GM18508 (cell line): ENCODE measurements around the gene TIGD7.

Experiments
- ATAC-seq: cut with Tn5 transposase; IDR thresholded peaks from one replicate; pipeline ENCODE4 v1.9.1; 2021; ENCODE audit warnings: moderate number of reproducible peaks; ENCODE audit not compliant: insufficient read depth, unreplicated experiment

TIGD7 gene, protein sequence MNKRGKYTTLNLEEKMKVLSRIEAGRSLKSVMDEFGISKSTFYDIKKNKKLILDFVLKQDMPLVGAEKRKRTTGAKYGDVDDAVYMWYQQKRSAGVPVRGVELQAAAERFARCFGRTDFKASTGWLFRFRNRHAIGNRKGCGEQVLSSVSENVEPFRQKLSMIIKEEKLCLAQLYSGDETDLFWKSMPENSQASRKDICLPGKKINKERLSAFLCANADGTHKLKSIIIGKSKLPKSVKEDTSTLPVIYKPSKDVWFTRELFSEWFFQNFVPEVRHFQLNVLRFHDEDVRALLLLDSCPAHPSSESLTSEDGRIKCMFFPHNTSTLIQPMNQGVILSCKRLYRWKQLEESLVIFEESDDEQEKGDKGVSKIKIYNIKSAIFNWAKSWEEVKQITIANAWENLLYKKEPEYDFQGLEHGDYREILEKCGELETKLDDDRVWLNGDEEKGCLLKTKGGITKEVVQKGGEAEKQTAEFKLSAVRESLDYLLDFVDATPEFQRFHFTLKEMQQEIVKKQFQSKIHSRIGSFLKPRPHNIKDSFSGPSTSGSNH

DNA sequence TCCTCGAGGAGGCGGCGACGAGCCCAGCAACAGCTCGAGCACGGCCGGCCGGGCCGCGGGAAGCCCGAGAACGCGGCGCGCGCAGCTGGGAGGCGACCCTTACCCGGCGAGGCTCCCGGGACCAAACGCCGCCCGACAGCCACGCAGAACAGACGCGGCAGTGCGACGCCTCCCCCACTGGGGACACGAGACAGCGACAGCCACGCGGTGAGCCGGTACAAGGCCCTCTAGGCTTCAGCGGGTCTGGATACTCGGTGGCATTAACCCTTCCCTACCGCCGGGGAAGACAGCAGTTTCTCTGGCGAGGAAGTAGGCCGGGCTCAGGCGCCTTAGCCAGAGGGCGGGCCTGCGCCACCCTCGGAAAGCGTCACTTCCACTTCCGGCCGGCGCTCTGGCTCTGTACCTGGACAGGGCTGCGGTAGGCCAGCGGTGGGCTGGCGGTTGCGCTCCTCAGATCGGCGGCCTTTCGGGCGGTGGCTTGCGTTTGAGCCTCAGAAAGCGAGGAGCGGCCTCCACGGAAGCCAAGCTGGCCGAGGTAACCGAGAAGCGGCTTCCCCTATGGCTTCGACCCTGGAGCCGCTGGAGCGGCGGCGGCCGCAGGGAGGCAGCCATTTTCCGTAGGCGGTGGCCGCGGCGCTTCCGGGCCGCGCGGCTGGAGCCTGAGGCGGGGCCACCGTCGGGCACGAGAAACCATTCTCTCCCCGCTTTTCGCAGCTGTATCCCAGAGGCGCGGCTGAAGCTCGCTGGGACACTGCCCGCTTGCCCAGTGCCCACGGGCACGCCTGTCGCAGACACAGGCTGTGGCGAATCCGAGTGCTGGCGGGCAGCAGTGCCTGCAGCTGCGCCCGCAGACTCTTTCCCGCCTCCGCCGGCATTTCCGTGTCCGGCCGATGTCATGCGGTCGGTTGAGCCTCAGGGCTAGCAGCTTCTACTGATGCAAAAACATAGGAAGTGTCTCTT is at the start of gene TIGD7, which contains the start of gene ZNF75A:
TSS of gene TIGD7 (minus strand) at position 322 of the 960 bp plus-strand sequence. CDS start 4,816 bp downstream, outside the sequence.
TSS of gene ZNF75A (plus strand) at position 389 of the 960 bp plus-strand sequence. CDS start 2,932 bp downstream, outside the sequence.
- ATAC-seq, result peak; percentile 78

DNA sequence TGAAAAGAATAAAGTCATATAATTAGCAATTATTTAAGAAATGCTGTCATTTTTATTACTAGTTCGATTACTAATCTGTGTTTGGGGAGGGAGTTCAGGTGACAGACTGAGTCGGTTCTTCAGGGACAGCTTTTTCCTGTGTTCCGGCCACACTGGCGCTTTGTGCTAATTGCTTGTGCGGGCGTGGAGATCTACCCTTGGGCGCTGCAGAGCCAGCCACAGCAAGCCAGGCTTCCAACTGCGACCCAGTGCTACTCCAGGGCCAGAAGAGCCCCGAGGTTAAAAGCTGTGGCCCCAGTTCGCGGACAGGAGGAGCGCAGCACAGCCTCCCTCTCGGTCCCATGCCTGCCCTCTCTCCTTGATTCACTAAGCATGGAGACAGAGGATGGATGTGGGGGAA is 43.9 kb upstream of the TIGD7 start:
- ATAC-seq, result no peak

DNA sequence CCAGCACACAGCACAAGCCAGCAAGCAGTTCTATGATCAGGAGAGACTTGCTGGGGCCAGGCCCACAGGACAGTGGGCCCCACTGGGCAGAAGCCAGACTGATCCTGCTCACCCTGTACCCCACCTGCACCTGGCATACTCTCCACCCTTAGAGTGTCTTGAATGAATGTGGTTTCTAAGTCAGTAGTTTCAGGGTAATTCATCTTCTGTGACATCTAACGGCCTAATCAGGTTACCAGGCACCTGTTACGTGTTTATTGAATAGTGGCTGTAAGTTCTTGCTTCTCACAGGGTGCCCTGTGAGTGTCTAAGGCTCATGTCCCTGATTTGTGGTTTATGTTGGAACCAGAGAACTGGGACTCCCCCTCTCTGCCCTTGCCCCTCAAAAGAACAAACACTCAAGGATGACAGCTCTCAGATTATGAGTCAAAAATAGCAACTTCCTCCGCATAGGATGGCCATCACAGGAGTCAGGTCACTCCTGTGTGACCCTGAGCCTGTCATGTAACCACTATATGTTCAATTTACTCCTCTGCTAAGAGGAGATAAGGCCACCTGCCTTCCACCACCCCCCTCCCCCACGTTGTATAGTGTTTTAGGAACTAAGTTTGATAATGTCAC is 43.4 kb upstream of the TIGD7 start:
- ATAC-seq, result no peak

DNA sequence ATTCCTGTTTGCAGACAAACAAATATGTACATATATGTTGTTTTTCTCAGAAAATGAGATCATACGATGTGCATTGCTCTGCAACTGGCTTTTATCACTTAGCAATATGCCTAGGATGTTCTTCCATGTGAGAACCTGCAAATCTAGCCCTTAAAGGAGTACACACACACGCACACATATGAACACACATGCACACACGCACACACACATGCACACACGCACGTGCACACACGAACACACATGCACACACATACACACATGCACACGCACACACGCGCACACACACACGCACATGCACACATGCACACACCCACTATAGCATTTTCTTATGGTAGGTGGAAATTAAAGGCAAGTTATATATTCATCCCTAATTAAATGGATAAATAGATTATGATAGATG is 42.4 kb upstream of the TIGD7 start:
- no peak for ATAC-seq

DNA sequence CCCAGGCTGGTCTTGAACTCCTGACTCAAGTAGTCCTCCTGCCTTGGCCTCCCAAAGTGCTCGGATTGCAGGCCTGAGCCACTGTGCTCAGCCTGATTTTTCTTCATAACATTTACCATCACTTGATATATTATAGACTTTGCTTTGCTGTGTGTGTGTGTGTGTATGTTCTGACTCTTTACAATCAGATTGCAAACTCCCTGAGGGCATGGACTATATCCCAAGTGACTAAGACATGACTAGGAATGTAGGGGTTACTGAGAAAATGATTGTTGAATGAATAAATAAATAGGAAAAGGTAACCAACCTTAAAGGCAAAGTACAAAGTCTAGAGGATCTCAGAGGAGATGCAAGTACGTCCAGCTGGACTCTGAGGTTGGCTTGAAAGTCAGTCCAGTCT is 40.8 kb upstream of the TIGD7 start:
- no peak for ATAC-seq

DNA sequence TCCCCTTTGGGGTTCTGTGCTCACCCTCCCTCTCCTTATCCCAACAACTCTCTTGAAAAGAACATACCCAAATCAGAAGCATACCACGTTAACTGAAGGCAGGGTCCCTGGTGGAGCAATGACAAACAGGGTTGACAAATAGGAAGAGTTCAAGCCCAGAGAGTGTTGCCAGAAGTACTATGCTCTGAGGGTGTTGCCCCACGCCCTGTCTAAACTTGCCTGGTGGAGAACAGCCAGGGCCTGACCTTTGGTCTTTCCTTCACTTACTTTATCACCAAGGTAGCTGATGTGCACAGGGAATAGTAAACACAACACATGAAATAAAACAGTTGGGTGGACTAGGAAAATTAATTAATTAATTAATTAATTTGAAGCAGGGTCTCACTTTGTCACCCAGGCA is 23.4 kb upstream of the TIGD7 start:
- ATAC-seq, result no peak

DNA sequence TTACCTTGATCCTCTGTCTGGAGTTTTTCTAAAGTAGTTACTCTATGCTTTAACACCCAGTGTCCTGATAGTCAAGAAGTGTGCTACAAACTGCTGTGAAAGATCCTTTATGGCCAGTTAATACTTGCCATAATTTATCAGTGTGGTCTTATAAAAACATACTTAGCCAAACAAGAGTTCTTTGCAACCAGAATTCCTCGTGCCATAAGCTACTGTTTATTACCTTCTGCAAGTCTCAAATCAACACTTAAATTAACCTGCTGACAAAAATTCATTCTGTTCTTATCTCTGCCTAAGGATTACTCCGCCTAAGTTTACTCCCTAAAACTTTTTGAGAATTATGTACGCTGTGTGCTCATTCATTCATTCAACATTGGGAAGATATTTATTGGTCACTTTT is 22.9 kb upstream of the TIGD7 start:
- ATAC-seq, result no peak

DNA sequence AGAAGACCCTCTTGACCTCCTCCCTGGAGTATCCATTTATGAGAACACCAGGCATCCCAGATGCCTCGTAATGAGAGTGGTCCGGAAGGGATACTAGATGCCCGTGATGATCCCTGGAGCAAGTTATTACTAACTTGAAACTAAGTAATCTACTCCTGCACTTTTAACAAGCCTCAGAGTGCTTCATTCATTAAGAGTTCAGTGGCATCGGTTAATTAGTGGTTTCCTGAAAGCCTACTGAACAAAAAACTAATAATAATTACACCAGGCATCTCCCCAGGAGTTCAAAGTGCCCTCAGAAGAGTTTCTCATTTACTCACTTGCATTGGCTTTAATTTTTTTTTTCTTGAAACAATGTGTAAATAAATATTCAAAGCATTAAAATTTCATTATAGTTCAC is 22.3 kb upstream of the TIGD7 start:
- no peak for ATAC-seq

DNA sequence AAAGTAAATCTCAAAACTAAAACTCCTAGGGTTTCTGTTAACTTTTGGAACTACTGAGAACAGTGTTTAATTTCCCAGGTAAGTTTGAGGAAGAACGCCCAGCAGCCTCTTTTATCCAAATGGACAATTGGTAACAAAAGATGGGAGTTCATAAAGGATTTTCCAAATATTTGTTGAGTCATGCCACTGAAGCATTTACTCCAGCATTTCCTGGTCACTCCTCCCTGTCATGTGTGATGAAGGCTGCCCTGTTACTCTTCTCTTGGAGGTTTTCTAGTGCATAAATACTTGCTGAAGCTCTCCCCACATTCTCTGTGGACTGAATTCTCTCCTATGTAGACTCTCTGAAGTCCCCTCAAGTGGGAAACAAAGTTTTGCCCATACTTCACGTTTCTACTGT is 16.6 kb upstream of the TIGD7 start:
- ATAC-seq, result no peak

DNA sequence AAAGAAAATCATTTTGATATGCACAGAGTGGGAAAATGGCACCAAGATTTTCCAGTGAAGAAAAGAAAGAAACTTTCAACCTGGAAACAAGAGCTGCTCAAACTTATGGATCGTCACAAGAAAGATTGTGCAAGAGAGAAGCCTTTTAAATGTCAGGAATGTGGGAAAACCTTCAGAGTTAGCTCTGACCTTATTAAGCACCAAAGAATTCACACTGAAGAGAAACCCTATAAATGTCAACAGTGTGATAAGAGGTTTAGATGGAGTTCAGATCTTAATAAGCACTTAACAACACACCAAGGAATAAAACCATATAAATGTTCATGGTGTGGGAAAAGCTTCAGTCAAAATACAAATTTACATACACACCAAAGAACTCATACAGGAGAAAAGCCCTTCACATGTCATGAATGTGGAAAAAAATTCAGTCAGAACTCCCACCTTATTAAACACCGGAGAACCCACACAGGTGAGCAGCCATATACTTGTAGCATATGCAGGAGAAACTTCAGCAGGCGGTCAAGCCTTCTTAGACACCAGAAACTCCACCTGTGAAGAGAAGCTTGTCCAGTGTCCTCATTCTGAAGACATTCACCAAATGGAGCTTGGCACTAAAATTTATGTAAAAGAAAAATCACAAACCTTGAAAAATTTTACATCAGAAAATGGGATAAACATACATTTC is 12.2 kb upstream of the TIGD7 start:
- ATAC-seq, result no peak

DNA sequence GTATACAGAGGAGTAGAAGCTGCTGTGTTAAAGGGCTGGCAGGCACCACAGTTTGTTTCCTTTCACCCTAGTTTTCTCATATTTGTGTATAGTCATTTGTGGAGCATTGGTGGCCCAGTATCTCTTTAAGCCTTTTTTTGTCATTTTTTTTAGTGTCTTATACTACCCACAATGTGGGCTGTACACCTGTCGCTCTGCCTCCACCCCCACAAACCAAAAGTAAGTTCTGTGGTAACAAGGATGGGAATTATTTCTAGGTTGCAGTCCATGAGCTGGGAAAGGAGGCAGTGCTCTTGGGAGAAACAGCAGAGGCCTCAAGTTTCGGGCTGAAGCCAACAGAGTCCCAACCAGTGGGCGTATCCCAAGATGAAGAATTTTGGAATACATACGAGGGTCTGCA is 6.3 kb upstream of the TIGD7 start:
- ATAC-seq, result no peak

DNA sequence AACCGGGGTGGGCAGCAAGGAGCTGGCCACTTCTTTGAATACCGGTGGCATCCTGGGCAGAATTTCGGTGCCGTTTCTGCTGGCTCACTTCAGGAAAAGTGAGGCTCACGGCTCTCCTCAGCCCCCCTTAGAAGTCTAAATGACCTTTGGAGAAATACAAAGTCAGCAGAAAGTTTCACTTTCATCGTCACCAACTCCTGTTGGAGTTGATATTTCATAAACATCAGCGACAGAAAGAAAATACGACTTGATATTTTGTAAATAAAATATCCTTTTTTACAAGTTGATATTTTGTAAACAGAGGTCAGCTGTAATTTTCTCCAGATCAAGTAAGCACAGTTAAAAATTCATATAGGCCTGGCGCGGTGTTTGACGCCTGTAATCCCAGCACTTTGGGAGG is 848 bp upstream of the TIGD7 start:
- no peak for ATAC-seq

DNA sequence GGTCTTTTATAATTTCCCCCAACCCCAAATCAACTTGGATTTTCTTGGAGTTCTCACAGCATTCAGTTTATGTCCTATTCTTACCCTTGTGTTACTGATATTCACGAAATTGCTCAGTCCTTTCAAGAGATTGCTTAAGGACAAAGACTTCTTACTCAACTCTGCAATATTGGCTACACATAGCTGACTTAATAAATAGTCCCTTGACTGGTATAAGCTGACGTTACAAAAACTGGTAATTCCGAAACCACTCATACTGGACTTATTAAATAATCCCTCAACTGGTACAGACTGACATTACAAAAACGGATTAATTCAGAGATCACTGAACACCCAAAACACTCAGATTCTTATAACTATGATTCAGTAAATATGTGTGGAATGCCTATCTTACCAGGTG is 860 bp downstream of the TIGD7 start:
- ATAC-seq, result no peak

DNA sequence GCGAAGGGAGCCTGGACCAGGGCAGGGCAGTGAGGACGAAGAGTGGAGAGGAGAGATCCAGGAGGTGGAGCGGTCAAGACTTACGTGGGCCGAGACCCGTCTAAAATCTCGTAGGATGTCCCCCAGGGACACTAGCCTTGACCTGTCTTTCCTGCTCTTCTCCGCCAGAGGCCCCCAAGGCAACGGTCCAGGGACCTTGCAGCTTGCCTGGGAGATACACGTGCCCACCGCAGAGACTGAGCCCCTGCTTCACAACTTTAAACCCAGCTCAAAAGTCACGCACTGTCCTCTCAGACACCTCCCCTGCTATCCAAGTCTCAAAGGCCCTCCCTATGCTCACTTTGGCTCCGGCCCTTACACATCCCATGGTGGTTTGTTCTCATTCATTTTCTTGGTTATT is 9.4 kb downstream of the TIGD7 start:
- ATAC-seq, result no peak

DNA sequence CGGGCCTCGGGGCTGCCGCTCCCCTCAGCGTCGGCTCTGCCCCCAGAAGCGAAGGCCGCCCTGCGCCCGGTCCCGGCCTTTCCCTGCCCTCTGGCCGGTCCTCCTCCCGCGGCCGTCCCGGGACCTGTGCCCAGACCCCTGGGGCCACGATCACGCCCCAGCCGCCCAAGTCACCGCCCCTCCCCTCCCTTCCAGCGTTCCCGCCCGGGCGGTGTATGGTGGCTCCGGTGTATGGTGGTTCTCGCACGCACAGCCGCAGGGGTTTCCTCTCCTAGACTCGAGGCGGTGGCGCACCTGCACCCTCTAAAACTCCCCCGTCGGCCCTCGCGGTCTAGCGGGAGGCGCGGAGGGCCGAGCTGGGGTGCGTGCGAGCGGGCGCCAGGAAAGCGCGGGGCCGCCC is 10.0 kb downstream of the TIGD7 start:
- ATAC-seq, result no peak

DNA sequence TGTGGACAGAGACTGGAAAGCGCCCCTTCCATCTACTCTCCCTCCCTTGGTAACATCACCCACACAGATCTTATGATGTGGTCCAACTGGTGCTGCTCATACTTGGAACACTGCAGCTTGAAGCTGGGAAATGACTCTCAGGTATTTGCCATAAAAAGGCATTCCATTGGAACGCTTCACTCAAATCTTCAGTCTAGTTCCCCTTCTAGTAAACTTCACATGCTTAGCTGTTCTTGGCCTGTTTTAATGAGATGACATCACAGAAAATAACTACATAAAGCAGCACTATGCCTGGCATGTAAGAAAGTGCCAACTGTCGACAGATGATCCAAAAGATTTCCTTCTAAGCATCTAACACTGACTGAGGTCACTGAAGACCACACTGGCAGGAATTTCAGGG is 12.6 kb downstream of the TIGD7 start:
- no peak for ATAC-seq

DNA sequence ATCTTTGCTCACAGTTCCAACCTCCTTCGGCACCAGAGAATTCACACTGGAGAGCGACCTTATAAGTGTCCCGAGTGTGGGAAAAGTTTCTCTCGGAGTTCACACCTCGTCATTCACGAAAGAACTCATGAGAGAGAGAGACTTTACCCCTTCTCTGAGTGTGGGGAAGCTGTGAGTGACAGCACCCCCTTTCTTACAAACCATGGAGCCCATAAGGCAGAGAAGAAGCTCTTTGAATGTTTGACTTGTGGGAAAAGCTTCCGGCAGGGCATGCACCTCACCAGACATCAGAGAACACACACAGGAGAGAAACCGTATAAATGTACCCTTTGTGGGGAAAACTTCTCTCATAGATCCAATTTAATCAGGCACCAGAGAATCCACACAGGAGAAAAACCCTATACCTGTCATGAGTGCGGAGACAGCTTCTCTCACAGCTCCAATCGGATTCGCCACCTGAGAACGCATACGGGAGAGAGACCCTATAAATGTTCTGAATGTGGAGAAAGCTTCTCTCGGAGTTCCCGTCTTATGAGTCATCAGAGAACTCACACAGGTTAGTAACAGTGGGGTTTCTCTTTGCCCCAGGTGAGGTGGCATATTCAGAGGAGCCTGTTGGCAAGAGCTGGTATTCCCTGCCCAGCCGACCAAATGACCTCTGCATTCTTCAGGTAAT is 15.1 kb downstream of the TIGD7 start:
- no peak for ATAC-seq

DNA sequence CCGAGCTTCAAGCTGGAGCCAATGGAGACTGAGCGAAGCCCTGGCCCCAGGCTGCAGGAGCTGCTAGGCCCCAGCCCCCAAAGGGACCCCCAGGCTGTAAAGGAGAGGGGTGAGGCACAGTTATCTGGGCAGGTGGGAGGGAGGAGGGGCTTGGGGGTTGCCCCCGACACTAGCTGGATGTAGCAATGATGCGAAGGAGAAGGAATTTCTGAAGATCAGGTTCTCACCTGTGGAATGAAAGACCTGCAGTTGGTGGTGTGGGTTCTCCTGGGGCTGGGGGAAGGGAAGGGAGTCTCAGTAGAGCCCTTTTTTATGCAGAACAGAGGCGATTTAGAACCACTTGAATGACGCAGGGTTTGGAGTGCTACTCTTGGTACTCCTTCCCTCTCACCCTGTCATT is 20.1 kb downstream of the TIGD7 start:
- no peak for ATAC-seq
